Measurements from ENCODE around the gene HDAC8.

Gene HDAC8

GRCh38 chrX:72387247-72387646 lies 185.4 kb downstream of the HDAC8 start:
- TF ChIP-seq CTCF (IDR thresholded peaks at IDR 0.05; ENCODE audit: extremely low read depth, insufficient read depth, missing control alignments) = no peak
- DNase-seq (ENCODE audit: low spot score) = no peak
- in situ Hi-C loops (cut with MboI; ENCODE audit: low pct_unique_long_range_greater_than_20kb, low sequenced_read_pairs, unreplicated experiment) = no loop called here

GRCh38 chrX:72382202-72382595 lies 190.4 kb downstream of the HDAC8 start:
- no peak for DNase-seq (ENCODE audit: low spot score)
- no peak for TF ChIP-seq CTCF (IDR thresholded peaks at IDR 0.05; ENCODE audit: extremely low read depth, insufficient read depth, missing control alignments)
- in situ Hi-C loops (cut with MboI; ENCODE audit: low pct_unique_long_range_greater_than_20kb, low sequenced_read_pairs, unreplicated experiment) = no loop called here

GRCh38 chrX:72381439-72382201 lies 191.0 kb downstream of the HDAC8 start:
- no peak for DNase-seq (ENCODE audit: low spot score)
- in situ Hi-C loops (cut with MboI; ENCODE audit: low pct_unique_long_range_greater_than_20kb, low sequenced_read_pairs, unreplicated experiment) = no loop called here

GRCh38 chrX:72376124-72376523 lies 196.5 kb downstream of the HDAC8 start:
- TF ChIP-seq CTCF (IDR thresholded peaks at IDR 0.05; ENCODE audit: extremely low read depth, insufficient read depth, missing control alignments) = no peak
- no peak for DNase-seq (ENCODE audit: low spot score)
- in situ Hi-C loops (cut with MboI; ENCODE audit: low pct_unique_long_range_greater_than_20kb, low sequenced_read_pairs, unreplicated experiment) = no loop called here

More at GRCh38 chrX:72381439-72382201, 191.0 kb downstream of the HDAC8 start:
- no peak for TF ChIP-seq CTCF (IDR thresholded peaks at IDR 0.05; ENCODE audit: extremely low read depth, insufficient read depth, missing control alignments)

GRCh38 chrX:72373136-72373535 lies 199.5 kb downstream of the HDAC8 start:
- no peak for DNase-seq (ENCODE audit: low spot score)
- in situ Hi-C loops (cut with MboI; ENCODE audit: low pct_unique_long_range_greater_than_20kb, low sequenced_read_pairs, unreplicated experiment) = no loop called here
- no peak for TF ChIP-seq CTCF (IDR thresholded peaks at IDR 0.05; ENCODE audit: extremely low read depth, insufficient read depth, missing control alignments)

GRCh38 chrX:72372735-72373134 lies 199.9 kb downstream of the HDAC8 start:
- in situ Hi-C loops (cut with MboI; ENCODE audit: low pct_unique_long_range_greater_than_20kb, low sequenced_read_pairs, unreplicated experiment) = no loop called here
- no peak for DNase-seq (ENCODE audit: low spot score)
- TF ChIP-seq CTCF (IDR thresholded peaks at IDR 0.05; ENCODE audit: extremely low read depth, insufficient read depth, missing control alignments) = no peak

Data from GM13977 (cell line).